ENCODE data around the gene TIPIN. TPM values are rescaled to one million over a fixed set of nuclear protein-coding genes. Genes with fewer than 3 reads are reported as not detected.

Gene TIPIN
- total RNA-seq, 6 donors from 2014 or later, result 1.2 to 10.8 (median 5.7) TPM

GRCh38 chr15:66403323-66403722, 46.8 kb upstream of the TIPIN start:
- H3K9me3 ChIP-seq, result no peaks in the 10 kb centered on the region
- H3K4me1 ChIP-seq, result peaks cover 21 to 53% (median 32%) of the 10 kb centered on the region in 4 donors
- ATAC-seq (ENCODE audit: low FRiP score in 2 of 2), result no peak
- peak overlapping the region in 3 of 4 donors; percentile 27 to 50 (median 49) for H3K27ac ChIP-seq
- no peak overlapping the region for H3K4me3 ChIP-seq
- TF ChIP-seq POLR2A (IDR thresholded peaks at IDR 0.05) (no peak), EP300 (IDR thresholded peaks at IDR 0.05) (no peak), POLR2AphosphoS5 (IDR thresholded peaks at IDR 0.05) (no peak), CTCF (IDR thresholded peaks at IDR 0.05) (no peak)
- H3K36me3 ChIP-seq, result no peaks in the 10 kb centered on the region
- WGBS, 2 donors, result 59 to 69% methylated on average over 5 of the region's 5 CpGs
- no peak for DNase-seq
- no peaks in the 10 kb centered on the region for H3K27me3 ChIP-seq

- 78 to 83% methylated on average over 3 of the region's 3 CpGs for WGBS, 2 donors
- TF ChIP-seq CTCF (IDR thresholded peaks at IDR 0.05) (no peak), EP300 (IDR thresholded peaks at IDR 0.05) (no peak), POLR2A (IDR thresholded peaks at IDR 0.05) (no peak), POLR2AphosphoS5 (IDR thresholded peaks at IDR 0.05) (no peak)
These were observed 46.3 kb upstream of the TIPIN start for GRCh38 chr15:66402761-66403284.

GRCh38 chr15:66401130-66402021, 44.9 kb upstream of the TIPIN start:
- Histone ChIP-seq H3K36me3 (peaks cover 0 to 2% (median 0%) of the 10 kb centered on the region in 4 donors), H3K4me3 (no peak overlapping the region), H3K27ac (no peak overlapping the region), H3K4me1 (peaks cover 21 to 44% (median 32%) of the 10 kb centered on the region in 4 donors), H3K9me3 (no peaks in the 10 kb centered on the region), H3K27me3 (no peaks in the 10 kb centered on the region)
- no peak for DNase-seq
- WGBS, 2 donors, result 70 to 78% methylated on average over 8 of the region's 8 CpGs
- TF ChIP-seq POLR2A (IDR thresholded peaks at IDR 0.05), result no peak
- TF ChIP-seq CTCF (IDR thresholded peaks at IDR 0.05), result no peak
- no peak for TF ChIP-seq POLR2AphosphoS5 (IDR thresholded peaks at IDR 0.05)
- no peak for ATAC-seq (ENCODE audit: low FRiP score in 2 of 2)

More at GRCh38 chr15:66402761-66403284, 46.3 kb upstream of the TIPIN start:
- H3K27me3 ChIP-seq, result no peaks in the 10 kb centered on the region
- no peaks in the 10 kb centered on the region for H3K9me3 ChIP-seq
- no peak overlapping the region for H3K4me3 ChIP-seq
- ATAC-seq (ENCODE audit: low FRiP score in 2 of 2) (no peak), DNase-seq (no peak)
- no peaks in the 10 kb centered on the region for H3K36me3 ChIP-seq
- H3K4me1 ChIP-seq, result peaks cover 21 to 48% (median 32%) of the 10 kb centered on the region in 4 donors
- H3K27ac ChIP-seq, result peak overlapping the region in 1 of 4 donors; percentile 27

GRCh38 chr15:66400351-66400774, 43.9 kb upstream of the TIPIN start:
- TF ChIP-seq EP300 (IDR thresholded peaks at IDR 0.05) (no peak), POLR2A (IDR thresholded peaks at IDR 0.05) (no peak), POLR2AphosphoS5 (IDR thresholded peaks at IDR 0.05) (no peak), CTCF (IDR thresholded peaks at IDR 0.05) (no peak)
- no peaks in the 10 kb centered on the region for H3K27me3 ChIP-seq
- ATAC-seq (ENCODE audit: low FRiP score in 2 of 2) (no peak), DNase-seq (no peak)
- H3K36me3 ChIP-seq, result peaks cover 0 to 5% (median 0%) of the 10 kb centered on the region in 4 donors
- H3K9me3 ChIP-seq, result no peaks in the 10 kb centered on the region
- H3K4me1 ChIP-seq, result peaks cover 20 to 36% (median 25%) of the 10 kb centered on the region in 4 donors
- H3K27ac ChIP-seq, result no peak overlapping the region
- no peak overlapping the region for H3K4me3 ChIP-seq
- 86 to 87% methylated on average over 3 of the region's 3 CpGs for WGBS, 2 donors

Data from upper lobe of left lung (tissue), 6 donors.